ENCODE data around the gene DPH5.
A peak's percentile ranks its signal among the peaks of the same experiment; 100 is the strongest.
"Not testable (repeated sequence)": the region's sequence is repeated elsewhere in the genome, so short reads cannot be mapped to it uniquely, and the experiment has no call there.

The DPH5 gene

DNA sequence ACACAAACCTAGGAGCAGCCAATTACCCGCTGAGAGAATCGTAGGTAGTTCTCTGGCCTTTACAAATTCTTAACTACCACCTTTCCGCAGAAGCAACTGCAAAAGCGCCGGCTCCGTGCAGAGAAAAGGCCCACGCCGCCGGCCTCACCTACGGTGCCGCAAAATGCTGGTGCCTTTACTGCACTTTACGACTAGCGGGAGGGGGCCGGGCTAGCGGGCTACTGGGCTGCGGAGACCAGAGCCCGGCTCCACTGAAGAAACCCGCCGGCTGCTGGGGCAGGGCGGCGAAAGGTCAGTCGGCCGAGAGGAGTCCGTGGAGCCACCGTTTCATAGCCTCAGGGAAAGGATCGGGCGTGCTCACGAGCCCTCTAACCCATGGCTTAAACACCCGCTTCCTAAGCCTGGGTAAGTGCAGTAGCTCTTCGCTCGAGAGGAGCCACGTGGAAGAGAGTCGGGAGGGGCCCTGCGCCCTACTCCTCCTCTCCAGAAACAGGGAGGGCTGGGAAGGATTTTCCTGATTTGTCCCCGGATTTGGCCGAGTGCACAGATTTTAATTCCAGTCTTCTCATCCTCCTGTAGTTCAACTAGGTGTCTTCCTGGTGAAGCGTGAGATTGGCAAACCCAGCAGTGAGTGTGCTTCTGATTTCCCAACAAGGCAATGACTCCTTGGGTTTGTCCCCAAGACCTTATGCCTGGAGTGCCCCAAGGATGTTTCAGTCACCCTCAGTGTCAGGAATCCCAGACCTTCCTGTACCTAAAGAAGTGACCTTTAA lies at the start of gene DPH5:
Gene DPH5 (minus strand): TSS at position 128 of the 773 bp plus-strand sequence. CDS start 341 bp downstream, outside the sequence.
- DNase-seq, result peak; percentile 92

GRCh38 chr1:101073836-101074235 lies 48.3 kb upstream of the DPH5 start:
- DNase-seq, result no peak

DNA sequence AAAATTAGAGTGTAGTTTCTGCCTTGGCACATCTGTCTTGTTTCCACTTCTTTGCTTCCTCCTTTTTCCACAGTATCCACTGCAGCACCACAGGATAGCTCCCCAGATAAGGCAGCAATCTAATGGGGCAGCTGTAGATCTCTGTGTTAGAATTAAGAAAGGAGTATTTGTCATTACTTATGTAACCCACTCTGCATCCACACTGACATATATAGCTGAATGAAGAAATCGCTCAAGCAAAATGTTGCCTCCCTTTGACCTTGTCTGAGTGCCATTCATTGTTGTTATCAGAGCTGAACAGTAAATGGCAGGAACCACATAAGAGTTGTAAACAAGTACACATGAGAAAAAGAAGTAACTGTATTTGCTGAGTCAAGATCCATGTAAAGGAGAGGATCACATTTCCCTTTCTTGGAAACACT lies 45.9 kb upstream of the DPH5 start:
- DNase-seq, result no peak

- no peak for DNase-seq
These were observed 43.6 kb upstream of the DPH5 start for GRCh38 chr1:101069158-101069557.

- DNase-seq, result not testable (repeated sequence)
These were observed 41.4 kb upstream of the DPH5 start for GRCh38 chr1:101066937-101067335.

DNA sequence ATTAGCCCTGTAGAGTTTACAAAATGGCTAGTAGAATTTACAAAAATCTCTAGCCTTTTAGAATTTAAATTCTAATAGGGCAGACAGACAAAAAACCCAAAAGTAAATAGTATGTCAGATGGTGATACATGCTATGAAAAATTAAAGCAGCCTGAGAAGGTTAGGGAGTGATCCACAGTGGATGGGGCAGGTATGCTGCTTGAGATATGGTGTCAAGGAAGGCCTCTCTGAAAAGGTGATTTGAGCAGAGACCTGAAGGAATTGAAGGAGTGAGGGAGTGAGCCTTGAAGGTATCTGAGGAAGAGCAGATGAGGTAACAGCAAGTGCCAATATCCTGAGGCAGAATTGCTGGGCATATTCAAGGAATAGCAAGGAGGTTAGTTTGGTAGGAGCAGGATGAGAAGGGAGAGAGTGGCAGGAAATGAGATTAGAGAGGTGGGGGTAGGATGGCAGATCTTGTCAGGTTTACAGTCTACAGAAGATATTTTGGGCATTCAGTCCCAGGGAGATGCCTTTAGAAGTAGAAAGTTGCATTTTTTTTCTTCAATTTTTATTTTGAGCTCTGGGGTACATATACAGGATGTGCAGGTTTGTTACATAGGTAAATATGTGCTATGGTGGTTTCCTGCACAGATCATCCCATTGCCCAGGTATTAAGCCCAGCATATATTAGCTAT lies 40.8 kb upstream of the DPH5 start:
- DNase-seq, result no peak

GRCh38 chr1:101065575-101065974 lies 40.0 kb upstream of the DPH5 start:
- DNase-seq, result no peak

DNA sequence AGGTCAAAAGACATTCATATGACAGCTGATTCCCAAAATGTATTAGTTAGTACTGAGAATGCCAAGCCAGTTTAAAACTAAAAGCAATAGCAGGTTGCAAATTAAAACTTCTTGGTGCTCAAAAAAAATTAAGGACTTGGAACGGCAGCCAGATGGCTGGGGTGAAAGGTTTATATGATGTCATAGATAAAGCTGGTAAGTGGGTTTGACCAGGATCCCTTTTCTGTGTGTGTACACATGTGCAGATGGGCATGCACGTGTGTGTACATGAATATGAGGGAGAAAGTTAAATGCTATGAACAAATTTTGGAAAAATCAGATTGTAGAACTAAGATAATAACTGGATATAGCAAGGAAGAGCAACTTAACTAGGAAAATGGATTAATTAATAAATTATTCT lies 39.1 kb upstream of the DPH5 start:
- DNase-seq, result no peak

DNA sequence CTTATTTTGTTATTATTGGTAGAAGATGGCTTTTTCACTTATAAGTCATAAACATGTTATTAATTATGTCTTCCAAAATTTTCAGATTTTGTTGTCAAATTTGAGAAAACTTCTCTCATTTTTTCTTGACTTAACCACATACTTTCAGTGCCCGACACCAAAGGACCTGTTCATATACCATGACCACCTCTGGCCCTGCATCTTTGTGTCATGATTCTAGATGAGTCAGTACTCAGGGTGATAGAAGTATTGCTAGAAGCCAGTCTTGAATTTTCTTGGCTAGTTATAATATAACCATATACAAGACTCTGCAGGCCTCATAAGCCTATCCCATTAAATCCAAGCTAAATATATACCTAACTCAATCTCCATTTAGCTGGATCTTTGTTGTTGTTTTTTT lies 35.4 kb upstream of the DPH5 start:
- no peak for DNase-seq

GRCh38 chr1:101059945-101060542 lies 34.5 kb upstream of the DPH5 start:
- DNase-seq, result no peak

DNA sequence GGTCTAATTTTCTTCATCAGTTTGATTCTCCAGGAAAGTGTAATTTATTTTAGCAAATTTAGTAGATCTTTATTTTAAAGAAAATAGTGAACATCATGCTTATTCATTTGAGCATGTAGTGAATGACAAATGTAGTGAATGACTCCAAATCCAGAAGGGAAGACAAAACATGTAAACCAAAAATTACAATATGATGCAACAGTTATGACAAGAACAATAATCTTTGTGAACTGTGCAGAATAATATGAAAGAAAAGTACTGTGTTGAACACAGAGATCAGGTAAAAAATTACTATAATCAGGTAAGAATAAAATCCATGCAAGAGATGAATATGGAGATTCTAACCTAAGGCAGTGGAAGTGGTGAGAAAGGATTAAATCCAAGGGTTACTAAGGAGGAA lies 30.0 kb upstream of the DPH5 start:
- no peak for DNase-seq

- no peak for DNase-seq
These were observed 26.4 kb upstream of the DPH5 start for GRCh38 chr1:101051688-101052638.

GRCh38 chr1:101050869-101051268 lies 25.3 kb upstream of the DPH5 start:
- no peak for DNase-seq

DNA sequence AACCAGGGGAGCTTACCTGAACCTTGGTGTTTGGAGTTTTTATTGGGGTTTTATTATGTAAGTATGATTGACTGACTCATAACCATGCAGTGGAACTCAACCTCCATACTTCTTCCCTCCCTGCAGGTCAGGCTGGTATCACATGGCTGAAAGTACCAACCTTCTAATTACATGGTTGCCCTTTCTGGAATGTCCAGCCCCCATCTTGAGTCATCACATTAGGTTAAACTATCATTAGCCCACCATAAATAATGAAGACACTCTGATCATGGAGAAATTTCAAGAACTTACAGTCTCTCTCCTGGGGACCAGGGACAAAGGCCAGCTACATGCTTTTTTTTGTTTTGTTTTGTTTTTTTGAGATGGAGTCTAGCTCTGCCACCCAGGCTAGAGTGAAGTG lies 19.2 kb upstream of the DPH5 start:
- no peak for DNase-seq

- no peak for DNase-seq
These were observed 18.7 kb upstream of the DPH5 start for GRCh38 chr1:101044259-101044658.

DNA sequence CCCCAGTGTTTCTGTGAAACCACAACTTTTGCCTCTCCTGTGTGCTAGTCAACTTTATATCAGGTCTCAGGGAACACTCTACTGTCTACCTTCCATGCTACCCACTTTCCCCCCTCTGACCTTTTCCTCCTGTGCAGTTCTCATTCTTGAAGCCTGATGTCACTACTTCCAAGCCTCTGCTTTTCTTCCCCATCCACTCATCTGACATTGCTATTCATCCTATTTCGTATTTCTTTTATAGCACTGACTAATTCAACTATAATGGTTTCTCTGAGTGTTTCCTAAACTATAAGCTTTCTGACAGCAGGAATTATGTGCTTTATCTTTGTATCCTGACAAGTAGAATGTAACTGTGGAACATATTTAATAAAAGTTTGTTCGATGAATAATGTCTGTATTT lies 18.2 kb upstream of the DPH5 start:
- no peak for DNase-seq

GRCh38 chr1:101041300-101041699 lies 15.7 kb upstream of the DPH5 start:
- no peak for DNase-seq

GRCh38 chr1:101040666-101041065 lies 15.1 kb upstream of the DPH5 start:
- no peak for DNase-seq

DNA sequence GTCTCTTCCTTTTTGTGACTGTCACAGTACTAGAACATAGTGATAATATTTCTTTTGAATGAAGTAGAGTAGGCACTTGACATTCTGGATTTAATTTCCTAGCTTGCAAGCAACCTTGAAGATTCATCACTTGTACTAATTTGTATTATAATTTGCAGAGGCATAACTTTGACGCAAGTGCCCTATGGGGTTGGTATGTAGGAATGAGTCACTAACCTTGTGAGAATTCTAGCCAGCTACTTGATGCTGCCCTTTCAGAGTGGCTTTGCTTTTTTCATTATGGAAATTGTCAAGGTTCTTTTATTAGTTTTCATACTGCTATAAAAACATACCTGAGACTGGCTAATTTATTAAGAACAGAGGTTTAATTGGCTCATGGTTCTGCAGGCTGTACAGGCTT lies 13.7 kb upstream of the DPH5 start:
- DNase-seq, result no peak

DNA sequence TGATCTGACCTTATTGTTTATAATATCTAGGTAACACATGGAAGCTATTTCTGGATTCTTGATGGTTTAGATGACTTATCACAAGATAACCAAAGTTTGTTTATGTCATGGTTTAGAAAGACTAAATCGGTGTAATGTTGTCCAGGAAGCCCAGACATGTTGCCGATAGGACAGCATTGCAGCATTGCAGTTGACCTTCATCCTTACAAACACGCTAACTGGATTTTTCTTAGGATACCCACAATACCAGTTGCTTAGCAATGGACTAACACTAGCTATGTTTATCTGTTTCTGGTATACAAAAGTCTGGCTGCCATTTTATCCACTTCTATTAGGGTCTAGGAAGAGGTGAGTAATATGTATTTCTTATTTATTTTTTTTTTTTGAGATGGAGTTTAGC lies 11.7 kb upstream of the DPH5 start:
- DNase-seq, result no peak

DNA sequence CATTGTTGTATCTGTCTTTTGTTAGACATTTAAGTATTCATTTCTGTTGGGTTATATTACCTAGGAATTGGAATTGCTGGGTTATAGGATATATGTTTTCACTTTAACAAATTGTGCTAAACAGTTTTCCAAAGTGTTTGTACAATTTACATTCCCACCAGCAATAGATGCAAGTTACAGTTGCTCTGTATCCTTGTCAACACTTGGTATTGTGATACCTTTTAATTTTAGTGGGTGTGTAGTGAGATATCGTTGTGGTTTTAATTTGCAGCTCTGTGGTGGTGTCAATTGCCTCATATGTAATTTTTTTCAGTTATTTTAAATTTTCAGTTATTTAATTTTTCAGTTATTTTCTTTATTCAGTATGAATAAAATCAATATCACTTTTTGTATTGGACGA lies 7.4 kb upstream of the DPH5 start:
- no peak for DNase-seq

- DNase-seq, result not testable (repeated sequence)
These were observed 6.5 kb upstream of the DPH5 start for GRCh38 chr1:101032129-101032528.

DNA sequence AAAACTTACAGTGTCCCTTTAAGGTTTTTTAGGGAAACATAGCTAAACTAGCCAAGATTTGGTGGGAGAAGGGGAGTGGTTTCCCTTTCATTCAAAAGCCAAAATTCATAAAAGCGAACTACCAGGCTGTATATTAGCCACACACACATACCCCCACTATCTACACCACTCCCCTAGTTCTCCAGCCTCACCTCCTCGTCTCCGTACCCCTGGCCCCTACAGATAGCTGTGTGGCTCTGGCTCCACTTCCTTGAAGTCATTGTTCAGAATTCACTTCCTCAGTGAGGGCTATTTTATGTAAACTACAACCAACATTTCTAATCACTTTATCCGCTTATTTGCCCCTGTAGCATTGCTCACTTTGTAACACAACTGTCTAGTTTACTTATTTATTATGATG lies 5.3 kb upstream of the DPH5 start:
- DNase-seq, result no peak

Data from activated naive CD4-positive, alpha-beta T cell treated with anti-CD3 and anti-CD28 coated beads, Interleukin-2, amount 50 U/mL, for 16 hours (primary cell).